HG02870 (cell line): ENCODE results near the gene ZFP30.

Experiments
- ATAC-seq: cut with Tn5 transposase; IDR thresholded peaks from one replicate; pipeline ENCODE4 v1.9.1; 2021; ENCODE audit warnings: mild to moderate bottlenecking, moderate library complexity; ENCODE audit not compliant: unreplicated experiment

ZFP30 gene

GRCh38 chr19:37564624-37565369 is 90.5 kb downstream of the ZFP30 start:
- no peak for ATAC-seq
